Central memory CD4-positive, alpha-beta T cell (primary cell): ENCODE data around the gene GLT1D1.

ENCODE experiments used
- DNase-seq: peaks from one replicate; pipeline ENCODE4 v3.0.0; 2022

Gene GLT1D1

GRCh38 chr12:129009833-129010622, 156.8 kb downstream of the GLT1D1 start:
- DNase-seq: no peak

- DNase-seq: no peak
Observed at GRCh38 chr12:129016159-129016558, 162.9 kb downstream of the GLT1D1 start.

GRCh38 chr12:129025055-129025454, 171.8 kb downstream of the GLT1D1 start:
- no peak for DNase-seq

GRCh38 chr12:129028844-129029243, 175.6 kb downstream of the GLT1D1 start:
- DNase-seq: no peak
